Measurements from ENCODE around the gene CALD1. TPM values are rescaled to one million over a fixed set of nuclear protein-coding genes. Genes with fewer than 3 reads are reported as not detected.

CALD1 gene
- total RNA-seq, 1 experiment from 2014 or later, result 107 TPM

DNA sequence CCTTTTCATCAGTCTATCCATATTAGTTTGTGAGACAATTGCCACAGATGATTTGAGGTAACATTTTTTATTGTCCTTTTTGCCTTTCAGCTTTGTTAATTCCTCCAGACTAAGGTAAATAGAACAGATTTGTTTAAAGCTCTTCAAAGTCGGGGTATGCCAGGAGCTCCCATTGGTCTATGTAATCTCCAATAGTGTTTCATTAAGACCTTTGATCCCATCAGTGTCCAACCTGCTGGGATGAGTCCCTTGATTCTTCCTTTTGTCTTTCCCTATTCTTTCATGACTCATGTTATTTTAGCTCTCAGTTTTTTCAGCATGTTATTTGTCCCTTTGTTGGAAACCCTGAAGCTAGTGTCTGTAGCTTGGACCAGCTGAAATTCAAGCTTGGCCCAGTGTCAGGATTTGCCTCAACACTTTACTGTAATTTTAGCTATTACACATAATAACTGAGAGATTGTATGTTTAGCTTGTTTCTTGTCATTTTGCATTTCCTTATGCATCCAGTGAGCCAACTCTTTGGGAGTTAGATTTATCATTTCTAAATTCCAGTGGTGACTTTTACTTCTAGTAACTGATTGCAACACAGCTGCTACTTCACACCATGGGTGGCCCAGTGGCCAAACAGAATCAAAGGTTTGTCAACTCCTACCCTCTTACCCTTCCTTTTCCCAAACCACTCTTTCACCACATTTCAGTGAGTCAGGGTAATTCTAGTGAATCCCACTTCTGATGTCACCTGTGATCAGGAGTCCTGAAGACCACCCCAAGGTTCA, 222.1 kb downstream of the CALD1 start:
- Histone ChIP-seq H3T11ph (ENCODE audit: low read length) (no peak overlapping the region), H3K23me2 (ENCODE audit: insufficient read length, low read depth, low read length, poor library complexity, severe bottlenecking) (no peaks in the 10 kb centered on the region), H3K27ac (ENCODE audit: insufficient read length, low read depth, low read length) (no peak overlapping the region), H3K79me1 (ENCODE audit: insufficient read depth, low read depth, low read length, poor library complexity, severe bottlenecking) (no peaks in the 10 kb centered on the region), H2BK120ac (ENCODE audit: low read depth, low read length, poor library complexity, severe bottlenecking) (no peak overlapping the region), H2BK20ac (ENCODE audit: low read depth, low read length, poor library complexity, severe bottlenecking) (no peak overlapping the region), H3K27me3 (ENCODE audit: insufficient read depth, low read length) (no peaks in the 10 kb centered on the region), H4K91ac (ENCODE audit: insufficient read length, low read depth, low read length) (no peak overlapping the region), H4K20me1 (ENCODE audit: control insufficient read depth, insufficient read depth, insufficient read length) (no peaks in the 10 kb centered on the region), H3K4ac (ENCODE audit: low read depth, low read length) (no peak overlapping the region), H2AK5ac (ENCODE audit: insufficient read length, low read length) (no peak overlapping the region), H2BK12ac (ENCODE audit: insufficient read length, low read depth, low read length) (no peak overlapping the region), H3K79me2 (ENCODE audit: insufficient read depth, low read length) (no peaks in the 10 kb centered on the region), H3K14ac (ENCODE audit: insufficient read depth, low read length) (no peak overlapping the region), H3K56ac (ENCODE audit: insufficient read length, low read depth, low read length) (no peak overlapping the region), H3K4me2 (ENCODE audit: insufficient read depth, insufficient read length, low read length) (no peak overlapping the region), H4K5ac (ENCODE audit: insufficient read length, low read depth, low read length) (no peak overlapping the region), H3K4me1 (ENCODE audit: insufficient read depth, low read length) (no peaks in the 10 kb centered on the region), H2AFZ (ENCODE audit: low read length) (no peak overlapping the region), H2BK15ac (ENCODE audit: low read depth, low read length) (no peak overlapping the region), H3K18ac (ENCODE audit: insufficient read length, low read depth, low read length) (no peak overlapping the region), H2BK5ac (ENCODE audit: insufficient read length, low read length) (no peak overlapping the region), H3K9me3 (ENCODE audit: control insufficient read depth, low read depth, low read length) (no peaks in the 10 kb centered on the region), H3K23ac (ENCODE audit: insufficient read length, low read depth, low read length) (no peak overlapping the region), H3K9ac (ENCODE audit: extremely low read depth, insufficient read length, low read length) (no peak overlapping the region), H4K8ac (replicated peaks; ENCODE audit: insufficient read length, low read depth, low read length) (no peak overlapping the region)
- Mint-ChIP-seq H3K9me3 (no peaks in the 10 kb centered on the region; a peak in 1 of 5 replicates), H3K36me3 (ENCODE audit: insufficient read depth in 1 of 3, low read depth in 3 of 3) (no peaks in the 10 kb centered on the region; a peak in 2 of 7 replicates), H3K4me3 (no peak overlapping the region), H3K4me1 (no peaks in the 10 kb centered on the region; a peak in 1 of 4 replicates), H3K27me3 (ENCODE audit: low read depth) (no peaks in the 10 kb centered on the region), H3K27ac (no peak overlapping the region)
- DNase-seq, result no peak
- WGBS (ENCODE audit: extremely low coverage, insufficient read length, low lambda C conversion rate), result no CpG with 5 or more reads among the region's 1 CpG
- TF ChIP-seq, protein P1, sequence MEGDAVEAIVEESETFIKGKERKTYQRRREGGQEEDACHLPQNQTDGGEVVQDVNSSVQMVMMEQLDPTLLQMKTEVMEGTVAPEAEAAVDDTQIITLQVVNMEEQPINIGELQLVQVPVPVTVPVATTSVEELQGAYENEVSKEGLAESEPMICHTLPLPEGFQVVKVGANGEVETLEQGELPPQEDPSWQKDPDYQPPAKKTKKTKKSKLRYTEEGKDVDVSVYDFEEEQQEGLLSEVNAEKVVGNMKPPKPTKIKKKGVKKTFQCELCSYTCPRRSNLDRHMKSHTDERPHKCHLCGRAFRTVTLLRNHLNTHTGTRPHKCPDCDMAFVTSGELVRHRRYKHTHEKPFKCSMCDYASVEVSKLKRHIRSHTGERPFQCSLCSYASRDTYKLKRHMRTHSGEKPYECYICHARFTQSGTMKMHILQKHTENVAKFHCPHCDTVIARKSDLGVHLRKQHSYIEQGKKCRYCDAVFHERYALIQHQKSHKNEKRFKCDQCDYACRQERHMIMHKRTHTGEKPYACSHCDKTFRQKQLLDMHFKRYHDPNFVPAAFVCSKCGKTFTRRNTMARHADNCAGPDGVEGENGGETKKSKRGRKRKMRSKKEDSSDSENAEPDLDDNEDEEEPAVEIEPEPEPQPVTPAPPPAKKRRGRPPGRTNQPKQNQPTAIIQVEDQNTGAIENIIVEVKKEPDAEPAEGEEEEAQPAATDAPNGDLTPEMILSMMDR (conservative IDR thresholded peaks at IDR 0.05), result no peak

All from H9 (cell line).